ENCODE measurements around the gene RTKN. TPM values are rescaled to one million over a fixed set of nuclear protein-coding genes. Genes with fewer than 3 reads are reported as not detected.

Gene RTKN
- total RNA-seq, 1 experiment from 2014 or later: 94.0 TPM

GRCh38 chr2:74472086-74472944, 30.6 kb upstream of the RTKN start, which contains the start of gene MRPL53:
Gene MRPL53 (minus strand): TSS chr2:74472680. CDS start chr2:74472660, 20 bp downstream.
- Histone ChIP-seq H3K9ac (ENCODE audit: low read length) (peak within 1 kb of the TSS; percentile 87), H3K36me3 (ENCODE audit: control insufficient read depth in 1 of 2, insufficient read depth in 2 of 2, low read length in 2 of 2) (peaks cover 8 to 17% of the 10 kb centered on the region in 2 experiments; a peak in 2 of 4 replicates), H3K9me3 (ENCODE audit: control insufficient read depth in 1 of 2, insufficient read depth in 1 of 2, low read depth in 1 of 2, low read length in 2 of 2) (no peaks in the 10 kb centered on the region), H3K79me2 (ENCODE audit: insufficient read depth, low read length) (peaks cover 10% of the 10 kb centered on the region), H4K20me1 (ENCODE audit: insufficient read depth) (no peaks in the 10 kb centered on the region), H3K27me3 (ENCODE audit: insufficient read depth, low read length) (no peaks in the 10 kb centered on the region), H3K9me2 (ENCODE audit: insufficient read depth) (no peaks in the 10 kb centered on the region), H3K4me1 (ENCODE audit: control insufficient read depth in 1 of 2, insufficient read depth in 2 of 2, low read length in 2 of 2) (peaks cover 12 to 18% of the 10 kb centered on the region in 2 experiments; a peak in 3 of 4 replicates), H3K4me2 (ENCODE audit: low read length) (peak within 1 kb of the TSS; percentile 88), H3K27ac (ENCODE audit: low read depth, low read length) (peak within 1 kb of the TSS; percentile 82), H3K4me3 (replicated peaks in 1 of 2; ENCODE audit: low read depth in 1 of 2, low read length in 2 of 2) (peak within 1 kb of the TSS; percentile 94 to 96), H2AFZ (ENCODE audit: low read depth, low read length, poor library complexity, severe bottlenecking) (no peak within 1 kb of the TSS)
- RAD21 ChIA-PET (ENCODE audit: low non-redundant PET in 1 of 2, low total read pairs in 2 of 2, uncharacterized antibody in 2 of 2, unreplicated experiment in 2 of 2): interaction anchor here in 1 of 2 experiments (0.6 kb wide), 1 partner anchor 57 kb away, joined by 3 read pairs; the partner anchor contains the start of genes AUP1 and HTRA2
- ATAC-seq: peak; percentile 86
- peak; percentile 89 for DNase-seq (ENCODE audit: low read depth, low spot score)
- POLR2A ChIA-PET: interaction anchor here (0.8 to 2.7 kb wide), 6 partner anchors 9 to 58 kb away, joined by 3 to 25 read pairs (median 4); partner anchors contain the start of genes AUP1, CCDC142, HTRA2 and TTC31
- CTCF ChIA-PET: interaction anchor here (1.5 kb wide), 1 partner anchor 11 kb away, joined by 11 read pairs; the partner anchor contains the start of genes CCDC142 and TTC31
- intact Hi-C loops (cut with micrococcal nuclease): no loop called here
- BruUV-seq (replicated peaks): TSS peak; percentile 86
- TF ChIP-seq SP1 (IDR thresholded peaks at IDR 0.05; ENCODE audit: low read depth) (peak; percentile 50), JUND (IDR thresholded peaks at IDR 0.05) (peak; percentile 74), CBX3 (IDR thresholded peaks at IDR 0.05; ENCODE audit: low read depth) (peak; percentile 88), EZH2phosphoT487 (IDR thresholded peaks at IDR 0.05; ENCODE audit: borderline replicate concordance) (no peak), ATF3 (IDR thresholded peaks at IDR 0.05) (no peak), EZH2 (IDR thresholded peaks at IDR 0.05) (no peak), ELF1 (IDR thresholded peaks at IDR 0.05; ENCODE audit: borderline replicate concordance, low read depth) (no peak; the same call in 1 of the 2 replicates), CTCF (IDR thresholded peaks at IDR 0.05 in 2 of 3, conservative IDR thresholded peaks at IDR 0.05 in 1 of 3; ENCODE audit: borderline replicate concordance in 1 of 3, insufficient read depth in 1 of 3, low read depth in 2 of 3, low read length in 2 of 3) (no peak), ZFX (IDR thresholded peaks at IDR 0.05) (peak; percentile 93), POLR2A (IDR thresholded peaks at IDR 0.05; ENCODE audit: borderline replicate concordance, extremely low read depth, insufficient read depth, insufficient read length) (peak; percentile 93), EGR1 (IDR thresholded peaks at IDR 0.05; ENCODE audit: low read depth) (peak; percentile 76), YY1 (IDR thresholded peaks at IDR 0.05; ENCODE audit: extremely low read depth, insufficient replicate concordance, low read depth, low read length) (peak; percentile 96), ZNF274 (IDR thresholded peaks at IDR 0.05; ENCODE audit: low read depth, low read length) (no peak), FOSL1 (IDR thresholded peaks at IDR 0.05; ENCODE audit: low read depth) (no peak), POLR2AphosphoS5 (IDR thresholded peaks at IDR 0.05; ENCODE audit: low read depth, low read length) (peak; percentile 99), ZBTB33 (IDR thresholded peaks at IDR 0.05; ENCODE audit: extremely low read depth, insufficient replicate concordance, low read length) (peak; percentile 65), TCF7L2 (IDR thresholded peaks at IDR 0.05; ENCODE audit: borderline replicate concordance, extremely low read depth, insufficient read depth, insufficient read length) (peak; percentile 20), CEBPB (IDR thresholded peaks at IDR 0.05; ENCODE audit: low read depth) (no peak), RAD21 (IDR thresholded peaks at IDR 0.05; ENCODE audit: low read depth) (no peak), SIN3A (IDR thresholded peaks at IDR 0.05; ENCODE audit: low read depth) (peak; percentile 85), SRF (IDR thresholded peaks at IDR 0.05; ENCODE audit: low read depth) (peak; percentile 63; the same call in 1 of the 2 replicates), MAX (IDR thresholded peaks at IDR 0.05) (peak; percentile 86)
